HG03196 (cell line): Measurements from ENCODE around the gene HSPA1A.
A peak's percentile ranks its signal among the peaks of the same experiment; 100 is the strongest.
"Not testable (repeated sequence)": the region's sequence is repeated elsewhere in the genome, so short reads cannot be mapped to it uniquely, and the experiment has no call there.

Experiments
- ATAC-seq: cut with Tn5 transposase; IDR thresholded peaks from one replicate; pipeline ENCODE4 v1.9.1; 2021; ENCODE audit not compliant: unreplicated experiment

Gene HSPA1A

GRCh38 chr6:31862344-31863235, 47.2 kb downstream of the HSPA1A start, which contains the start of gene NEU1:
Gene NEU1 (minus strand): TSS chr6:31862821. CDS start chr6:31862776, 45 bp downstream.
- peak; percentile 93 for ATAC-seq

- not testable (repeated sequence) for ATAC-seq
Observed at GRCh38 chr6:31864123-31864562, 48.8 kb downstream of the HSPA1A start.

- ATAC-seq, result no peak
Observed at GRCh38 chr6:31864818-31865204, 49.5 kb downstream of the HSPA1A start.

- ATAC-seq, result no peak
Observed at GRCh38 chr6:31865205-31866118, 50.1 kb downstream of the HSPA1A start.
